NCI-H2227 treated with DMSO at 0.1 percent for 48 hours (cell line): ENCODE data around the gene MATK.
A peak's percentile ranks its signal among the peaks of the same experiment; 100 is the strongest.
"Not testable (repeated sequence)": the region's sequence is repeated elsewhere in the genome, so short reads cannot be mapped to it uniquely, and the experiment has no call there.

ENCODE experiments used
- DNase-seq: peaks from one replicate; lab custom pipeline; 2025; lab: John Stamatoyannopoulos, UW

Gene MATK

GRCh38 chr19:3770136-3770999 lies 15.8 kb downstream of the MATK start:
- no peak for DNase-seq

GRCh38 chr19:3769494-3769893 lies 16.7 kb downstream of the MATK start:
- DNase-seq, result no peak

- no peak for DNase-seq
These were observed 17.5 kb downstream of the MATK start for GRCh38 chr19:3768748-3769099.

- DNase-seq, result no peak
These were observed 18.0 kb downstream of the MATK start for GRCh38 chr19:3768015-3768747.

- DNase-seq, result no peak
These were observed 19.1 kb downstream of the MATK start for GRCh38 chr19:3767050-3767449.

GRCh38 chr19:3766520-3766919 lies 19.7 kb downstream of the MATK start:
- no peak for DNase-seq

GRCh38 chr19:3765757-3766156 lies 20.4 kb downstream of the MATK start:
- not testable (repeated sequence) for DNase-seq

- no peak for DNase-seq
These were observed 21.1 kb downstream of the MATK start for GRCh38 chr19:3765121-3765520.

GRCh38 chr19:3762501-3763459 lies 23.4 kb downstream of the MATK start, which contains the start of gene MRPL54:
MRPL54 (plus strand) TSS chr19:3762682; CDS start chr19:3762701, 19 bp downstream.
- DNase-seq, result peak; percentile 97

- DNase-seq, result no peak
These were observed 24.1 kb downstream of the MATK start for GRCh38 chr19:3762130-3762473.

GRCh38 chr19:3761382-3762129 lies 24.6 kb downstream of the MATK start, which contains the start of gene APBA3:
APBA3 (minus strand) TSS chr19:3761692; CDS start chr19:3760264, 1,428 bp downstream.
- peak; percentile 60 for DNase-seq

GRCh38 chr19:3760871-3761361 lies 25.3 kb downstream of the MATK start:
- DNase-seq, result no peak

- DNase-seq, result no peak
These were observed 26.5 kb downstream of the MATK start for GRCh38 chr19:3759482-3760254.

GRCh38 chr19:3758297-3758696 lies 27.9 kb downstream of the MATK start:
- not testable (repeated sequence) for DNase-seq

GRCh38 chr19:3757705-3758104 lies 28.5 kb downstream of the MATK start:
- DNase-seq, result not testable (repeated sequence)

GRCh38 chr19:3753631-3754410 lies 32.4 kb downstream of the MATK start:
- no peak for DNase-seq

- no peak for DNase-seq
These were observed 33.7 kb downstream of the MATK start for GRCh38 chr19:3752492-3752891.

- DNase-seq, result no peak
These were observed 34.9 kb downstream of the MATK start for GRCh38 chr19:3751236-3751635.

- no peak for DNase-seq
These were observed 36.0 kb downstream of the MATK start for GRCh38 chr19:3750211-3750610.

- no peak for DNase-seq
These were observed 37.2 kb downstream of the MATK start for GRCh38 chr19:3748965-3749364.
